Measurements from ENCODE around the gene PALD1. TPM values are rescaled to one million over a fixed set of nuclear protein-coding genes. Genes with fewer than 3 reads are reported as not detected.
A peak's percentile ranks its signal among the peaks of the same experiment; 100 is the strongest.

The PALD1 gene
- polyA plus RNA-seq, 1 of the 3 experiments (the other 2 are of a cell fraction), result 0.16 TPM

DNA sequence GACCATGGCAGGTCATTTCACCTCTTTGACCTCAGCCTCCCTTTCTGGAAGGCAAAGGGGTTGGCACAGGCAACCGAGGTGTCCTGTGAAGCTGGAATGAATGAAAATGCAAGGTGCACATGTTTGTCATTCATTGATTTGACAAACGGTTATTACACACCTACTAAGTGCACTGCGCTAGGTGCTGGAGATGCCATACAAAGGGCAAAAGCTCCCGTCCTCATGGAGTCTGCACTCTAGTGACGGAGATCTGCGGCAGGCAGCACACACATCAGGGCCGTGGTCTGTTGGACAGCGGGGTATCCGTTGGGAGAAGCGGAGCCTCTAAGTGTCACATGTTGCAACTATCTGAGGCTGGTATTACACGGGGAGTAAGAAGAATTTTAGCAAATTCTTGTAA is 79.7 kb downstream of the PALD1 start:
- Histone ChIP-seq H3K4me2 (no peak overlapping the region), H3K9me2 (no peaks in the 10 kb centered on the region), H3F3A (replicated peaks; ENCODE audit: insufficient read depth) (no peaks in the 10 kb centered on the region), H3K27ac (ENCODE audit: low read depth in 2 of 2, low read length in 1 of 2) (no peak overlapping the region), H3K4me3 (ENCODE audit: low read depth in 2 of 2, low read length in 1 of 2) (no peak overlapping the region), H4K20me1 (ENCODE audit: insufficient read depth) (no peaks in the 10 kb centered on the region), H3K4me1 (ENCODE audit: control insufficient read depth in 1 of 2, insufficient read depth in 2 of 2, low read depth in 1 of 2, low read length in 1 of 2) (peaks cover 0 to 46% of the 10 kb centered on the region in 2 experiments; a peak in 1 of 4 replicates), H3K9ac (no peak overlapping the region), H3K27me3 (ENCODE audit: insufficient read depth) (no peaks in the 10 kb centered on the region), H3K9me3 (no peaks in the 10 kb centered on the region), H2AFZ (ENCODE audit: low read depth) (no peak overlapping the region), H3K36me3 (replicated peaks in 1 of 2; ENCODE audit: control insufficient read depth in 1 of 2, insufficient read depth in 2 of 2, low read length in 1 of 2) (no peaks in the 10 kb centered on the region), H3K79me2 (ENCODE audit: insufficient read depth) (no peaks in the 10 kb centered on the region)
- no peak for DNase-seq
- CTCF ChIA-PET, result interaction anchor here (0.8 to 5.9 kb wide), 6 partner anchors 8 to 345 kb away, joined by 3 to 42 read pairs (median 4); no protein-coding TSS in a partner anchor
- TF ChIP-seq, protein P1, sequence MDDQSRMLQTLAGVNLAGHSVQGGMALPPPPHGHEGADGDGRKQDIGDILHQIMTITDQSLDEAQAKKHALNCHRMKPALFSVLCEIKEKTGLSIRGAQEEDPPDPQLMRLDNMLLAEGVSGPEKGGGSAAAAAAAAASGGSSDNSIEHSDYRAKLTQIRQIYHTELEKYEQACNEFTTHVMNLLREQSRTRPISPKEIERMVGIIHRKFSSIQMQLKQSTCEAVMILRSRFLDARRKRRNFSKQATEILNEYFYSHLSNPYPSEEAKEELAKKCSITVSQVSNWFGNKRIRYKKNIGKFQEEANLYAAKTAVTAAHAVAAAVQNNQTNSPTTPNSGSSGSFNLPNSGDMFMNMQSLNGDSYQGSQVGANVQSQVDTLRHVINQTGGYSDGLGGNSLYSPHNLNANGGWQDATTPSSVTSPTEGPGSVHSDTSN (IDR thresholded peaks at IDR 0.05), result no peak
- WGBS (ENCODE audit: low lambda C conversion rate), result 77% methylated on average over 11 of the region's 11 CpGs
- POLR2A ChIA-PET, result no interaction called here

DNA sequence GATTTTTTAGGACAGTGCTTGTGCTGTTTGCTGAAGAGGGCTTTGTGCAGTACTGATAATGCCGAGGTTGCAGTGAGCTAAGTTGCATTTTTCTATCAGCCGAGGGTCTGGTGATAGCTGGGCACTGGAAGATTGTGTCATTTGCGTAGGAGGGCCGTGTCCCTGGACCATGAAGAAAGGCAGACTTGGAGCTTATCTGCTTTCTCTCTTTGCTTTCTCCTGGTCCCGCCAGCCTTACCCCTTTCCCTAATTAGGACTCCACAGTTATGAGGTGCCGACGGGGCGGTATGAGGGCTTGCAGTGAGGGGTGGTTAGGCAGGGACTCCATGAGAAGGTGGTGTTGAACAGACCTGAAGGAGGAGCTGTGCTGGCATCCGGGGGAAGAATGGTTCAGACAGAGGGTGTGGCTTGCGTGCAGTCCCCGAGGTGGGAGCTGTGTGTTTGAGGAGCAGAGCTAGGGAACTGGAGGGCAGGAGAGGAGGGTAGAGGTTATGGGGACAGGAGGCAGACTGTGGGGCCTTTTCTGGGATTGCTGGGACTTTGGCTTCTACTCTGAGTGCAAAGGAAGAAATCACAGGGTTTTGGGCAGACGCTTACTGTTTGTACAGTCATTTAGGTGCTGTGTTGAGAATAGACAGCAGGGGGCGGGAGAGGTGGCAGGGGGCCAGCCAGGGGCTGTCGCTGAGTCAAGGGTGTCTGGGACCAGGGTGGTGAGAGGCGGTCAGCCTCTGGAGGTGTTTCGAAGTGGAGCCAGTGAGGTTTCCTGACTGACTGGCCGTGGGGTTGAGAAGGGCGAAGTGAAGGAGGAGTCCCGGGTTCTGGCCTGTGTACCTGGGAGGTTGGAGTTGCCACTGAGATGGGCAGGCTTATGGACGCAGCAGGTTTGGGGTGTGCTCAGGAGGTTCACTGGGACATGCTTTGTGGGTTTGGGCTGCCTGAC is 80.6 kb downstream of the PALD1 start:
- H3K9ac ChIP-seq, result no peak overlapping the region
- H3F3A ChIP-seq (replicated peaks; ENCODE audit: insufficient read depth), result no peaks in the 10 kb centered on the region
- 76% methylated on average over 19 of the region's 20 CpGs for WGBS (ENCODE audit: low lambda C conversion rate)
- no peaks in the 10 kb centered on the region for H3K27me3 ChIP-seq (ENCODE audit: insufficient read depth)
- H3K9me3 ChIP-seq, result no peaks in the 10 kb centered on the region
- no peak overlapping the region for H3K4me3 ChIP-seq (ENCODE audit: low read depth in 2 of 2, low read length in 1 of 2)
- no peaks in the 10 kb centered on the region for H3K36me3 ChIP-seq (replicated peaks in 1 of 2; ENCODE audit: control insufficient read depth in 1 of 2, insufficient read depth in 2 of 2, low read length in 1 of 2)
- H4K20me1 ChIP-seq (ENCODE audit: insufficient read depth), result no peaks in the 10 kb centered on the region
- no peak overlapping the region for H2AFZ ChIP-seq (ENCODE audit: low read depth)
- H3K27ac ChIP-seq (ENCODE audit: low read depth in 2 of 2, low read length in 1 of 2), result no peak overlapping the region; a peak in 1 of 4 replicates
- peak; percentile 75 for DNase-seq
- ChIA-PET CTCF (interaction anchor here (0.6 to 5.9 kb wide), 10 partner anchors 9 to 344 kb away, joined by 3 to 42 read pairs (median 4); partner anchors contain the start of genes ADAMTS14 and SGPL1), POLR2A (no interaction called here)
- H3K9me2 ChIP-seq, result no peaks in the 10 kb centered on the region
- TF ChIP-seq NFIC (IDR thresholded peaks at IDR 0.05; ENCODE audit: borderline replicate concordance), result peak; percentile 36; the same call in 1 of the 2 replicates
- TF ChIP-seq POLR2AphosphoS5 (IDR thresholded peaks at IDR 0.05; ENCODE audit: low read depth, low read length), result no peak
- TF ChIP-seq, protein P2, sequence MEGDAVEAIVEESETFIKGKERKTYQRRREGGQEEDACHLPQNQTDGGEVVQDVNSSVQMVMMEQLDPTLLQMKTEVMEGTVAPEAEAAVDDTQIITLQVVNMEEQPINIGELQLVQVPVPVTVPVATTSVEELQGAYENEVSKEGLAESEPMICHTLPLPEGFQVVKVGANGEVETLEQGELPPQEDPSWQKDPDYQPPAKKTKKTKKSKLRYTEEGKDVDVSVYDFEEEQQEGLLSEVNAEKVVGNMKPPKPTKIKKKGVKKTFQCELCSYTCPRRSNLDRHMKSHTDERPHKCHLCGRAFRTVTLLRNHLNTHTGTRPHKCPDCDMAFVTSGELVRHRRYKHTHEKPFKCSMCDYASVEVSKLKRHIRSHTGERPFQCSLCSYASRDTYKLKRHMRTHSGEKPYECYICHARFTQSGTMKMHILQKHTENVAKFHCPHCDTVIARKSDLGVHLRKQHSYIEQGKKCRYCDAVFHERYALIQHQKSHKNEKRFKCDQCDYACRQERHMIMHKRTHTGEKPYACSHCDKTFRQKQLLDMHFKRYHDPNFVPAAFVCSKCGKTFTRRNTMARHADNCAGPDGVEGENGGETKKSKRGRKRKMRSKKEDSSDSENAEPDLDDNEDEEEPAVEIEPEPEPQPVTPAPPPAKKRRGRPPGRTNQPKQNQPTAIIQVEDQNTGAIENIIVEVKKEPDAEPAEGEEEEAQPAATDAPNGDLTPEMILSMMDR (IDR thresholded peaks at IDR 0.05), result peak; percentile 56
- TF ChIP-seq, protein P3, sequence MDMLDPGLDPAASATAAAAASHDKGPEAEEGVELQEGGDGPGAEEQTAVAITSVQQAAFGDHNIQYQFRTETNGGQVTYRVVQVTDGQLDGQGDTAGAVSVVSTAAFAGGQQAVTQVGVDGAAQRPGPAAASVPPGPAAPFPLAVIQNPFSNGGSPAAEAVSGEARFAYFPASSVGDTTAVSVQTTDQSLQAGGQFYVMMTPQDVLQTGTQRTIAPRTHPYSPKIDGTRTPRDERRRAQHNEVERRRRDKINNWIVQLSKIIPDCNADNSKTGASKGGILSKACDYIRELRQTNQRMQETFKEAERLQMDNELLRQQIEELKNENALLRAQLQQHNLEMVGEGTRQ (IDR thresholded peaks at IDR 0.05; ENCODE audit: borderline replicate concordance, low read depth, low read length), result no peak
- TF ChIP-seq SMC3 (IDR thresholded peaks at IDR 0.05; ENCODE audit: low read depth, low read length), result peak; percentile 46
- TF ChIP-seq, protein P4, sequence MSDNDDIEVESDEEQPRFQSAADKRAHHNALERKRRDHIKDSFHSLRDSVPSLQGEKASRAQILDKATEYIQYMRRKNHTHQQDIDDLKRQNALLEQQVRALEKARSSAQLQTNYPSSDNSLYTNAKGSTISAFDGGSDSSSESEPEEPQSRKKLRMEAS (IDR thresholded peaks at IDR 0.05; ENCODE audit: low read depth), result no peak
- TF ChIP-seq CHD2 (IDR thresholded peaks at IDR 0.05; ENCODE audit: low read length, partially characterized antibody), result no peak
- TF ChIP-seq RCOR1 (IDR thresholded peaks at IDR 0.05; ENCODE audit: low read length), result no peak
- TF ChIP-seq FOXM1 (IDR thresholded peaks at IDR 0.05; ENCODE audit: low read depth), result no peak
- TF ChIP-seq RAD21 (IDR thresholded peaks at IDR 0.05; ENCODE audit: low read length), result peak; percentile 48
- H3K4me2 ChIP-seq, result no peak overlapping the region
- peaks cover 0 to 52% of the 10 kb centered on the region in 2 experiments; a peak in 1 of 4 replicates for H3K4me1 ChIP-seq (ENCODE audit: control insufficient read depth in 1 of 2, insufficient read depth in 2 of 2, low read depth in 1 of 2, low read length in 1 of 2)
- H3K79me2 ChIP-seq (ENCODE audit: insufficient read depth), result no peaks in the 10 kb centered on the region

Measured in SK-N-SH (cell line).